ENCODE data around the gene KLF5.

- TF ChIP-seq KDM1A (IDR thresholded peaks at IDR 0.05; ENCODE audit: borderline replicate concordance), result no peak
- no peak for TF ChIP-seq BHLHE40 (IDR thresholded peaks at IDR 0.05; ENCODE audit: borderline replicate concordance in 1 of 2, low read depth in 2 of 2, low read length in 1 of 2)
- TF ChIP-seq ATF2 (IDR thresholded peaks at IDR 0.05; ENCODE audit: low read length), result no peak
- no peak for TF ChIP-seq CTCF (IDR thresholded peaks at IDR 0.05 in 2 of 3, conservative IDR thresholded peaks at IDR 0.05 in 1 of 3; ENCODE audit: control insufficient read depth in 2 of 3, extremely low read depth in 1 of 3, insufficient read depth in 1 of 3, low read depth in 3 of 3, low read length in 3 of 3)
- no peak for TF ChIP-seq POLR2A (IDR thresholded peaks at IDR 0.05; ENCODE audit: low read depth, low read length)
- TF ChIP-seq ATF3 (IDR thresholded peaks at IDR 0.05; ENCODE audit: borderline replicate concordance, extremely low read depth, low read depth, low read length), result no peak
- TF ChIP-seq IRF3 (IDR thresholded peaks at IDR 0.05), result no peak
- TF ChIP-seq ASH2L (IDR thresholded peaks at IDR 0.05; ENCODE audit: borderline replicate concordance, low read depth), result no peak
- TF ChIP-seq CBX5 (IDR thresholded peaks at IDR 0.05; ENCODE audit: low read depth), result no peak
Measured at GRCh38 chr13:73060251-73061160, 1.7 kb downstream of the KLF5 start.

Measured in GM12878 (cell line).